ENCODE measurements around the gene HMOX2.

The HMOX2 gene

DNA sequence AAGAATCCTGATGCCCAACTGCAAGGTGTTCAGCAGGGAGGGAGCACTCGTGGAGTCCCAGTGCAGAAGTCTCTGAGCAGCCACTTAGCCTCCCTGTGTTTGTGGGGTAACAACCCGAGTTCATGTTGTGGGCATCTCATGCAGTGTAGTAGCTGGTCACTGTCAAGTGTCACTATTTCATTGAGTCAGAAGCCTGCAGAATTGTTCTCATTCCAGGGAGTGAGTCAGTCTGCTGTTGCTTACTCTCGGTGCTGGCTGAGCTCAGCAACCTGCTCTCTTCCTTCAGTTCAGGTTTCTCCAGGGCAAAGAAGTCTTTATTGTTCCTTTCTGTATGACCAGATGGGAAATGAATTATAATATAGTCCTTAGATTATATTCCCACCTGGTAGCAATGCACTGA is 24.1 kb downstream of the HMOX2 start:
- DNase-seq (ENCODE audit: low spot score in 2 of 2) = no peak
- no peaks in the 10 kb centered on the region for H3K9me3 ChIP-seq
- in situ Hi-C loops (cut with MboI; ENCODE audit: low sequenced_read_pairs) = no loop called here
- no peak overlapping the region for H3K4me3 ChIP-seq
- peaks cover 3% of the 10 kb centered on the region for H3K4me1 ChIP-seq
- H3K36me3 ChIP-seq (replicated peaks) = peaks cover 3% of the 10 kb centered on the region; the same call in 1 of the 2 replicates
- H3K27me3 ChIP-seq (ENCODE audit: low read depth) = no peaks in the 10 kb centered on the region

DNA sequence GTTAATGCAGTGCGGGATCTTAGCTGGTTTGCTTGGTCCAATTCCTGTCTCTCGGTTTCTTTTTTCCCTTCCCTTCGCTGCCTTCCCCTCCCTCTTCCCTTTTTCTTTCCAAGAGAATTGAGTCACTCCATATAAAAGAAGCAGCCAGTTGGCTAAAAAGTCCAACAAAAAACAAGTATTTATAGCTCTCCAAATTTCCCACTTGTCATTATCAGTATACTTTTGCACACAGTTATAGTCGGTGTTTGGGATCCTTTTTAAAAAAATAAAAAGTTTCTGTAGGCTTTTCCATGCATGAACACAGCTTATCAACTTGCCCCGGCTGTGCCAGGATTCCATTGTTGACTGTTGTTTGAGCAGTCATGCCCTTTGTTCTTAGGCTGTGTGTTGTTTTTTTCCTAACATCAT is 24.9 kb downstream of the HMOX2 start:
- peaks cover 3% of the 10 kb centered on the region; the same call in 1 of the 2 replicates for H3K36me3 ChIP-seq (replicated peaks)
- H3K27me3 ChIP-seq (ENCODE audit: low read depth) = no peaks in the 10 kb centered on the region
- no peaks in the 10 kb centered on the region for H3K9me3 ChIP-seq
- no peak for DNase-seq (ENCODE audit: low spot score in 2 of 2)
- no peak overlapping the region for H3K4me3 ChIP-seq
- H3K4me1 ChIP-seq = no peaks in the 10 kb centered on the region
- in situ Hi-C loops (cut with MboI; ENCODE audit: low sequenced_read_pairs) = no loop called here

DNA sequence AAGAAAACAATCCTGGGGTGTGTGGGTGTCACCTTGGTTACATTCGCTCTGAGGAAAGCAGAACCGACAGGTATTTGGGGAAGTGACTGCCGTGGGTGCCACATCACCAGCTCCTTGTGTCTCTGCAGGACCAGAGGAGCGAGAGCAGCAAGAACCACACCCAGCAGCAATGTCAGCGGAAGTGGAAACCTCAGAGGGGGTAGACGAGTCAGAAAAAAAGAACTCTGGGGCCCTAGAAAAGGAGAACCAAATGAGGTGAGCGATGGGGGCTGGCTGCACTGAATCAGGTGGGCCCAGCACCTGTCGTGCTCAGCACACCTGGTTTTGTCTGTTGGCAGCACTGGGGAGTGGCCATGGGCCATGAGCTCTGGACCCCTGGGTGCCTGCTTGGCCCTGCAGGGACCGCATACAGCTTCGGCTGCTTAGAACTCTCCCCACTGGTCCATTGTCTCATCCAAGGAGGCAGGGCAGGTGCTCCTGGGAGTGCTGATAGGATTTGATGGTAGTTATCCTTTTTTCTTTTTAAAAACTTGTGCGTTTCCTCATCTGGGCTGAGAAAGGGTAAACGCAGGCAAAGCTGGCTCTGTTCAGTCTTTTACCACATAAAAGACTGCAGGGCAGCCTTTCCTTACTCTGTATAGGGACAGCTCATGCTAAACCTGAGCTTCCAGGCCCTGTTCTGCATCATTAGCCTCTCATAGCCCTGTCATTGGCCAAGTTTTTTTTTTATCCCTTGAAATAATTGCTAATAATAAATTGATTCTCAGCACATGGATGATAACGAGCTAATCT is 29.4 kb downstream of the HMOX2 start:
- H3K9me3 ChIP-seq = no peaks in the 10 kb centered on the region
- H3K4me3 ChIP-seq = no peak overlapping the region
- H3K36me3 ChIP-seq (replicated peaks) = peaks cover 40% of the 10 kb centered on the region
- H3K4me1 ChIP-seq = no peaks in the 10 kb centered on the region
- no peaks in the 10 kb centered on the region for H3K27me3 ChIP-seq (ENCODE audit: low read depth)
- in situ Hi-C loops (cut with MboI; ENCODE audit: low sequenced_read_pairs) = no loop called here
- no peak for DNase-seq (ENCODE audit: low spot score in 2 of 2)

- Histone ChIP-seq H3K4me3 (no peak overlapping the region), H3K36me3 (replicated peaks) (peaks cover 49% of the 10 kb centered on the region), H3K4me1 (no peaks in the 10 kb centered on the region), H3K27me3 (ENCODE audit: low read depth) (no peaks in the 10 kb centered on the region), H3K9me3 (no peaks in the 10 kb centered on the region)
- DNase-seq (ENCODE audit: low spot score in 2 of 2) = peak; percentile 60 to 66
- in situ Hi-C loops (cut with MboI; ENCODE audit: low sequenced_read_pairs) = no loop called here
Measured at GRCh38 chr16:4506450-4506849, 30.3 kb downstream of the HMOX2 start.

DNA sequence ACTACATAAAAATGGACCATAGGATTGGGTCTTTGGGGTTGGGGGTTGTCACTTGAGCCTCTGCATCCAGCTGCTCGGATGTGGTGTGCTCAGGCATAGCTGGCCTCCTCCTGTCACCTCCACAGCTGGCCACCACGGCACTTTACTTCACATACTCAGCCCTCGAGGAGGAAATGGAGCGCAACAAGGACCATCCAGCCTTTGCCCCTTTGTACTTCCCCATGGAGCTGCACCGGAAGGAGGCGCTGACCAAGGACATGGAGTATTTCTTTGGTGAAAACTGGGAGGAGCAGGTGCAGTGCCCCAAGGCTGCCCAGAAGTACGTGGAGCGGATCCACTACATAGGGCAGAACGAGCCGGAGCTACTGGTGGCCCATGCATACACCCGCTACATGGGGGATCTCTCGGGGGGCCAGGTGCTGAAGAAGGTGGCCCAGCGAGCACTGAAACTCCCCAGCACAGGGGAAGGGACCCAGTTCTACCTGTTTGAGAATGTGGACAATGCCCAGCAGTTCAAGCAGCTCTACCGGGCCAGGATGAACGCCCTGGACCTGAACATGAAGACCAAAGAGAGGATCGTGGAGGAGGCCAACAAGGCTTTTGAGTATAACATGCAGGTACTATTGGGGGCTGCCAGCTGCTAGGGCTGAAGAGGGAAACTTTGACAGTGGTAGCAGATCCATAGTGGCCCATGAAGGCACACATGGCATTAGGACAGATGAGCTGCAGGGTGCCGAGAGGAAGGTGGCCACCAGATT is 31.6 kb downstream of the HMOX2 start:
- Histone ChIP-seq H3K36me3 (replicated peaks) (peaks cover 62% of the 10 kb centered on the region), H3K4me3 (no peak overlapping the region), H3K9me3 (no peaks in the 10 kb centered on the region), H3K4me1 (no peaks in the 10 kb centered on the region), H3K27me3 (ENCODE audit: low read depth) (no peaks in the 10 kb centered on the region)
- in situ Hi-C loops (cut with MboI; ENCODE audit: low sequenced_read_pairs) = no loop called here
- no peak for DNase-seq (ENCODE audit: low spot score in 2 of 2)

DNA sequence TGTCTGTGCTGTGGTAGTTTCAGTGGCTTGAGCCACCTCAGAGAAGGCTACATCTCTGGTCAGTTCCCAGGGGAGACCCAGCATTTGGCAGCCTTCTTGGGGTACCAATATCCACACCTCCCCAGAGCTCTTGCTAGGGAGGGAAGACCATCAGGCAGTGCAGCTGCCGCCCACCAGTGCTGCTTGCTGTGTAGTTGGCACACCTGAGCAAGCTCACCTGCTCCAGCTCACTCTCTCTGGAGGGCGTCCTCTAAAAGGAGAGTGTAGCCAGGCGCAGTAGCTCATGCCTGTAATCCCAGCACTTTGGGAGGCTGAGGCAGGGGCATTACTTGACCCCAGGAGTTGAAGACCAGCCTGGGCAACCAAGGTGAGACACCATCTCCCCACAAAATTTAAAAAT is 32.6 kb downstream of the HMOX2 start:
- DNase-seq (ENCODE audit: low spot score in 2 of 2) = no peak
- Histone ChIP-seq H3K9me3 (no peaks in the 10 kb centered on the region), H3K27me3 (ENCODE audit: low read depth) (no peaks in the 10 kb centered on the region), H3K36me3 (replicated peaks) (peaks cover 62% of the 10 kb centered on the region), H3K4me1 (no peaks in the 10 kb centered on the region), H3K4me3 (no peak overlapping the region)
- in situ Hi-C loops (cut with MboI; ENCODE audit: low sequenced_read_pairs) = no loop called here

GRCh38 chr16:4509420-4509819 is 33.2 kb downstream of the HMOX2 start:
- no peak for DNase-seq (ENCODE audit: low spot score in 2 of 2)
- Histone ChIP-seq H3K9me3 (no peaks in the 10 kb centered on the region), H3K4me1 (no peaks in the 10 kb centered on the region), H3K36me3 (replicated peaks) (peaks cover 62% of the 10 kb centered on the region), H3K4me3 (no peak overlapping the region), H3K27me3 (ENCODE audit: low read depth) (no peaks in the 10 kb centered on the region)
- in situ Hi-C loops (cut with MboI; ENCODE audit: low sequenced_read_pairs) = no loop called here

GRCh38 chr16:4510131-4510530 is 33.9 kb downstream of the HMOX2 start:
- no peaks in the 10 kb centered on the region for H3K9me3 ChIP-seq
- H3K4me3 ChIP-seq = no peak overlapping the region
- in situ Hi-C loops (cut with MboI; ENCODE audit: low sequenced_read_pairs) = loop anchor here (10.0 kb wide), 1 partner anchor 445 kb away; the partner anchor contains the start of gene SEC14L5
- H3K36me3 ChIP-seq (replicated peaks) = peaks cover 62% of the 10 kb centered on the region
- DNase-seq (ENCODE audit: low spot score in 2 of 2) = no peak
- no peaks in the 10 kb centered on the region for H3K4me1 ChIP-seq
- no peaks in the 10 kb centered on the region for H3K27me3 ChIP-seq (ENCODE audit: low read depth)

- H3K36me3 ChIP-seq (replicated peaks) = peaks cover 62% of the 10 kb centered on the region
- no peak overlapping the region for H3K4me3 ChIP-seq
- no peaks in the 10 kb centered on the region for H3K9me3 ChIP-seq
- in situ Hi-C loops (cut with MboI; ENCODE audit: low sequenced_read_pairs) = loop anchor here (10.0 kb wide), 1 partner anchor 444 kb away; the partner anchor contains the start of gene SEC14L5
- DNase-seq (ENCODE audit: low spot score in 2 of 2) = no peak
- H3K27me3 ChIP-seq (ENCODE audit: low read depth) = no peaks in the 10 kb centered on the region
- H3K4me1 ChIP-seq = no peaks in the 10 kb centered on the region; the same call in 1 of the 2 replicates
Measured at GRCh38 chr16:4510747-4511426, 34.7 kb downstream of the HMOX2 start.

DNA sequence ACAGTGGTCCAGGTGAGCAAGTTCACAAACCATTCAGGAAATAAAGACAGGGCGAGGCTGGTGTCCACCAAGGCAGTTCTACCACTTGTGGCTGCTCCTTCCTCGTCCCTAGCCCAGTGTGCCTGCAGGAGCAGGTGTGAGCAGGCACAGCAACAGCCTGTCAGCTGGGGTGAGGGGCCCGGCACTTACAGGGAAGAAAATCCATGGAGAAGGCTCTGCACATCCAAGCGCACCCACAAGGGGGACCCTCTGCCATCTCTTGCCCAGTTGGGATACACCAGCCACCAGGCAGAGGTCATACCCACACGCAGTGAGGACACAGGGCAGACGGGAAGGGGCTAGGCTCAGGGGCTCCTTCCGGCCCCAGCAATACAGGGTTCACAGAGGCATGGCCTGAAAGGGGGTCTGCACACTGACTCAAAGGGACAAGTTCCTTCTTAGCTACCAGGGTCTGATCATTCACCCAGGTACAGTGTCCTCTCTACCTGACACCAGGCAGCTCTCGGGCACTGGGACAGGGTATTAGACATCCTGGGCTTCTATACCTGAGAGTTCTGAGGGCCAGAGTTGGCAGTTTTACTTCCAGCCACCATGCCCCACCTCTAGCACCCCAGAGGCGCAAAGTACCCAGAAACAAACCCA is 35.4 kb downstream of the HMOX2 start:
- in situ Hi-C loops (cut with MboI; ENCODE audit: low sequenced_read_pairs) = loop anchor here (10.0 kb wide), 1 partner anchor 443 kb away; the partner anchor contains the start of gene SEC14L5
- Histone ChIP-seq H3K4me1 (no peaks in the 10 kb centered on the region; the same call in 1 of the 2 replicates), H3K36me3 (replicated peaks) (peaks cover 60% of the 10 kb centered on the region), H3K4me3 (no peak overlapping the region), H3K9me3 (no peaks in the 10 kb centered on the region), H3K27me3 (ENCODE audit: low read depth) (no peaks in the 10 kb centered on the region)
- DNase-seq (ENCODE audit: low spot score in 2 of 2) = peak; percentile 31 to 73

- in situ Hi-C loops (cut with MboI; ENCODE audit: low sequenced_read_pairs) = loop anchor here (10.0 kb wide), 1 partner anchor 442 kb away; the partner anchor contains the start of gene SEC14L5
- Histone ChIP-seq H3K36me3 (replicated peaks) (peaks cover 51% of the 10 kb centered on the region), H3K9me3 (no peaks in the 10 kb centered on the region), H3K4me1 (no peaks in the 10 kb centered on the region; the same call in 1 of the 2 replicates), H3K4me3 (no peak overlapping the region), H3K27me3 (ENCODE audit: low read depth) (no peaks in the 10 kb centered on the region)
- DNase-seq (ENCODE audit: low spot score in 2 of 2) = no peak
Measured at GRCh38 chr16:4512473-4512872, 36.3 kb downstream of the HMOX2 start.

DNA sequence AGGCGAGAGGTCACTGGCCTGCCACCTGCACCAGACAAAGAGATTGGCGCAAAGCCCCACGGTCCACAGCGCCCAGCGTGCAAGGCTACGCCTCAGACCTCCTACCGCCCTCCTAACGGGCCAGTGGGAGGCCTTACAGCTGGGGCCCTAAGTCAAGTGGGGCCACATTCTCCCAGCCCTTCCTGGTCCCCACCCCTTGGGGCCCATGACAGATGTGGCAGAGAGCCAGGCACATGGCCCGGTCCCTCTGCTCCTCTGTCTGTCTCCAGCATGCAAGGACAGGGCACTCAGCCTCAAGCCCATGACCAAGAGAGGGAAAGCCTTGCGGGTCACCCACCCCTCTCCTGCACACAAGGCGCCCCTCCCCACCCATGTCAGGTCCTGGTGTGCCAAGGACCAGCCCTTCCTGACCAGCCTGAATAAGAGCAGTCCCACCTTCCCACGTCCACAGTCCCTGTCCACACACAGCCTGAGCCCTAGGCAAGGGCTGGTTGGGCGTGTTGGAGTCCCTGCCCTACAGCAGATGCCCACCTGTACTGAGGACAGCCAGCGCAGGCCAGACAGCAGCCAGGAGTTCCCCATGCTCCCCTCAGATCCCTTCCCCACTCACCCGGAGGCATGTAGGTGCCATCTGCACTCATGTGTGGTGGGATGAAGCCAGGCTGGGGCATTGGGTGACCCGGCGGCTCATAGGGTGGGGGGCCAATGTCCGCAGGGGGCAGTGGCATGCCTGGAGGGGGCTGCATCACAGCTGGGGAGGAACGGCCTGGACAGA is 37.1 kb downstream of the HMOX2 start:
- Histone ChIP-seq H3K4me3 (no peak overlapping the region), H3K36me3 (replicated peaks) (peaks cover 43% of the 10 kb centered on the region), H3K4me1 (no peaks in the 10 kb centered on the region; the same call in 1 of the 2 replicates), H3K27me3 (ENCODE audit: low read depth) (no peaks in the 10 kb centered on the region), H3K9me3 (no peaks in the 10 kb centered on the region)
- no peak for DNase-seq (ENCODE audit: low spot score in 2 of 2)
- in situ Hi-C loops (cut with MboI; ENCODE audit: low sequenced_read_pairs) = loop anchor here (10.0 kb wide), 1 partner anchor 442 kb away; the partner anchor contains the start of gene SEC14L5

Measured in HAP-1 (cell line).